H1 (cell line): ENCODE data around the gene CD1B.
"Not testable (repeated sequence)": the region's sequence is repeated elsewhere in the genome, so short reads cannot be mapped to it uniquely, and the experiment has no call there.

Experiments
- ATF2 ChIP-seq: IDR thresholded peaks from 2 replicates; pipeline ENCODE4 v1.6.1; 2012; ENCODE audit warnings: low read length, inconsistent platforms
- CEBPB ChIP-seq: IDR thresholded peaks from 2 replicates; pipeline ENCODE4 v1.6.1; 2012; ENCODE audit warnings: low read depth, low read length
- CTCF ChIP-seq, 3 experiments: IDR thresholded peaks; 1 replicate in 2 of 3; 2 replicates in 1 of 3; pipeline versions ENCODE4 v1.5.1 to v1.6.1; 2011; ENCODE audit warnings: low read length in 3 of 3, mild to moderate bottlenecking in 3 of 3, inconsistent platforms in 2 of 3, low read depth in 1 of 3, moderate library complexity in 1 of 3; ENCODE audit not compliant: insufficient read depth in 1 of 3; ENCODE audit errors: control extremely low read depth in 1 of 3
- POLR2A ChIP-seq, 2 experiments: IDR thresholded peaks; 1 replicate in 1 of 2; 2 replicates in 1 of 2; pipeline ENCODE4 v1.6.1; 2011; ENCODE audit warnings: low read depth in 2 of 2, low read length in 2 of 2, mild to moderate bottlenecking in 2 of 2; ENCODE audit errors: control extremely low read depth in 1 of 2
- POLR2AphosphoS5 ChIP-seq: IDR thresholded peaks from 2 replicates; pipeline ENCODE4 v1.6.1; 2011; ENCODE audit warnings: low read depth, low read length
- RAD21 ChIP-seq, 2 experiments: IDR thresholded peaks in 1 of 2; conservative IDR thresholded peaks in 1 of 2; 2 replicates each; pipeline ENCODE4 v1.6.1; 2011; ENCODE audit warnings: low read depth in 2 of 2, low read length in 2 of 2, improper control_type of control experiment in 1 of 2, inconsistent platforms in 1 of 2, mild to moderate bottlenecking in 1 of 2, moderate library complexity in 1 of 2
- RFX5 ChIP-seq: IDR thresholded peaks from 2 replicates; pipeline ENCODE4 v1.6.1; 2011; ENCODE audit warnings: low read depth, low read length, improper control_type of control experiment, borderline replicate concordance
- SIN3A ChIP-seq, 2 experiments: IDR thresholded peaks in 1 of 2; conservative IDR thresholded peaks in 1 of 2; 2 replicates each; pipeline ENCODE4 v1.6.1; 2011 to 2012; ENCODE audit warnings: low read length in 2 of 2, improper control_type of control experiment in 1 of 2, low read depth in 1 of 2, mild to moderate bottlenecking in 1 of 2
- SP2 ChIP-seq: IDR thresholded peaks from 2 replicates; pipeline ENCODE4 v1.6.1; 2012; ENCODE audit warnings: mild to moderate bottlenecking, low read length, inconsistent platforms
- YY1 ChIP-seq: IDR thresholded peaks from 2 replicates; pipeline ENCODE4 v1.6.1; 2011; ENCODE audit warnings: low read depth, mild to moderate bottlenecking, low read length
- ZNF274 ChIP-seq: IDR thresholded peaks from 2 replicates; pipeline ENCODE4 v1.7.0; 2012; ENCODE audit warnings: low read length, borderline replicate concordance; ENCODE audit errors: extremely low read depth

GRCh38 chr1:158348946-158349345 is 17.6 kb upstream of the CD1B start:
- not testable (repeated sequence) for TF ChIP-seq POLR2AphosphoS5; CTCF (IDR thresholded peaks at IDR 0.05; ENCODE audit: control extremely low read depth in 1 of 3, insufficient read depth in 1 of 3, low read depth in 1 of 3, low read length in 3 of 3); SIN3A (conservative IDR thresholded peaks at IDR 0.05 in 1 of 2, IDR thresholded peaks at IDR 0.05 in 1 of 2; ENCODE audit: low read depth in 1 of 2, low read length in 2 of 2); ZNF274; RAD21 (IDR thresholded peaks at IDR 0.05 in 1 of 2, conservative IDR thresholded peaks at IDR 0.05 in 1 of 2; ENCODE audit: low read depth in 2 of 2, low read length in 2 of 2); RFX5; POLR2A (IDR thresholded peaks at IDR 0.05; ENCODE audit: control extremely low read depth in 1 of 2, low read depth in 2 of 2, low read length in 2 of 2); ATF2; SP2; CEBPB; YY1
